SK-N-SH (cell line): ENCODE data around the gene TRMU. TPM values are rescaled to one million over a fixed set of nuclear protein-coding genes. Genes with fewer than 3 reads are reported as not detected.

Source experiments
- CTCF ChIA-PET: fragments of 300-600, 350-600 bp; formaldehyde crosslinking; extraction: SDS; loops from one replicate; lab custom pipeline; 2021; lab: Yijun Ruan, JAX
- POLR2A ChIA-PET: fragments of 350-600 bp; sonication (Branson Sonifier 250); formaldehyde crosslinking; extraction: SDS; loops from one replicate; lab custom pipeline; 2020; ENCODE audit warnings: antibody characterized with exemption, inconsistent platforms; lab: Yijun Ruan, JAX
- DNase-seq: peaks from one replicate; pipeline ENCODE4 v3.0.0; 2012
- H2AFZ ChIP-seq: fragments of 200-600 bp; sonication (generic); 2 replicates; pipeline ENCODE4 v1.8.1; 2016; ENCODE audit warnings: antibody characterized with exemption, mild to moderate bottlenecking, low read depth
- H3F3A ChIP-seq: fragments of 200-600 bp; sonication (generic); replicated peaks from 2 replicates; pipeline ENCODE3; 2016; ENCODE audit warnings: antibody characterized with exemption, mild to moderate bottlenecking; ENCODE audit not compliant: insufficient read depth
- H3K27ac ChIP-seq, 2 experiments: fragments of 200-500 bp in 1 of 2; fragments of 200-600 bp in 1 of 2; sonication (Bioruptor generic) in 1 of 2; sonication (generic), shearing (Covaris generic) in 1 of 2; 2 replicates each; pipeline versions ENCODE4 v1.5.1 to v1.6.1; 2014 to 2016; ENCODE audit warnings: low read depth in 2 of 2, inconsistent platforms in 1 of 2, low read length in 1 of 2, mild to moderate bottlenecking in 1 of 2, mixed read lengths in 1 of 2
- H3K27me3 ChIP-seq: fragments of 200-600 bp; sonication (generic), shearing (Covaris generic); 2 replicates; pipeline ENCODE4 v1.6.1; 2016; ENCODE audit warnings: mixed run types; ENCODE audit not compliant: insufficient read depth
- H3K36me3 ChIP-seq, 2 experiments: fragments of 200-500 bp in 1 of 2; fragments of 200-600 bp in 1 of 2; sonication (Bioruptor generic) in 1 of 2; sonication (generic) in 1 of 2; replicated peaks in 1 of 2; 2 replicates each; pipeline versions ENCODE3 to v1.5.1; 2014 to 2016; ENCODE audit warnings: low read length in 1 of 2, mild to moderate bottlenecking in 1 of 2; ENCODE audit not compliant: insufficient read depth in 2 of 2, control insufficient read depth in 1 of 2
- H3K4me1 ChIP-seq, 2 experiments: fragments of 200-500 bp in 1 of 2; fragments of 200-600 bp in 1 of 2; sonication (Bioruptor generic) in 1 of 2; sonication (generic), shearing (Covaris generic) in 1 of 2; 2 replicates each; pipeline versions ENCODE4 v1.5.1 to v1.6.1; 2014 to 2016; ENCODE audit warnings: low read depth in 1 of 2, low read length in 1 of 2, mixed run types in 1 of 2; ENCODE audit not compliant: insufficient read depth in 2 of 2, control insufficient read depth in 1 of 2
- H3K4me2 ChIP-seq: fragments of 200-600 bp; sonication (generic), shearing (Covaris generic); 2 replicates; pipeline ENCODE4 v1.6.1; 2017; ENCODE audit warnings: mixed run types
- H3K4me3 ChIP-seq, 2 experiments: fragments of 200-500 bp in 1 of 2; fragments of 200-600 bp in 1 of 2; sonication (Bioruptor generic) in 1 of 2; sonication (generic), shearing (Covaris generic) in 1 of 2; 2 replicates each; pipeline versions ENCODE4 v1.5.1 to v1.8.1; 2014 to 2016; ENCODE audit warnings: low read depth in 2 of 2, inconsistent platforms in 1 of 2, low read length in 1 of 2, mild to moderate bottlenecking in 1 of 2, mixed read lengths in 1 of 2, moderate library complexity in 1 of 2
- H3K79me2 ChIP-seq: fragments of 200-600 bp; sonication (generic); 2 replicates; pipeline ENCODE4 v1.8.1; 2017; ENCODE audit warnings: mild to moderate bottlenecking; ENCODE audit not compliant: insufficient read depth
- H3K9ac ChIP-seq: fragments of 200-600 bp; sonication (generic); 2 replicates; pipeline ENCODE4 v1.6.1; 2017; ENCODE audit warnings: mixed run types
- H3K9me2 ChIP-seq: fragments of 200-600 bp; sonication (generic); 2 replicates; pipeline ENCODE4 v1.6.1; 2017; ENCODE audit warnings: mixed run types
- H3K9me3 ChIP-seq: fragments of 200-600 bp; sonication (generic); 2 replicates; pipeline ENCODE4 v1.6.1; 2017; ENCODE audit warnings: mixed run types, mild to moderate bottlenecking, moderate library complexity
- H4K20me1 ChIP-seq: fragments of 200-600 bp; sonication (generic); 2 replicates; pipeline ENCODE4 v1.6.1; 2017; ENCODE audit warnings: mild to moderate bottlenecking, mixed run types; ENCODE audit not compliant: insufficient read depth
- CHD2 ChIP-seq: fragments of 150-350 bp; IDR thresholded peaks from 2 replicates; pipeline ENCODE4 v1.6.1; 2018; ENCODE audit warnings: low read length; ENCODE audit not compliant: partially characterized antibody
- ELF1 ChIP-seq: IDR thresholded peaks from 2 replicates; pipeline ENCODE4 v1.4.0; 2012
- FOSL2 ChIP-seq: IDR thresholded peaks from 2 replicates; pipeline ENCODE4 v1.4.0; 2012; ENCODE audit warnings: low read depth, mild to moderate bottlenecking, moderate library complexity, borderline replicate concordance
- FOXM1 ChIP-seq: IDR thresholded peaks from 2 replicates; pipeline ENCODE4 v1.4.0; 2012; ENCODE audit warnings: low read depth, mild to moderate bottlenecking
- GABPA ChIP-seq: IDR thresholded peaks from 2 replicates; pipeline ENCODE4 v1.4.0; 2012; ENCODE audit warnings: low read depth, mild to moderate bottlenecking
- IRF3 ChIP-seq: fragments of 150-350 bp; IDR thresholded peaks from 2 replicates; pipeline ENCODE4 v1.6.1; 2016; ENCODE audit warnings: mild to moderate bottlenecking, low read depth, low read length
- MEF2A ChIP-seq: IDR thresholded peaks from 2 replicates; pipeline ENCODE4 v1.4.0; 2012; ENCODE audit warnings: low read depth, borderline replicate concordance
- MXI1 ChIP-seq: IDR thresholded peaks from 2 replicates; pipeline ENCODE4 v1.6.1; 2012; ENCODE audit warnings: mild to moderate bottlenecking, low read depth, low read length, improper control_type of control experiment
- NRF1 ChIP-seq: IDR thresholded peaks from 2 replicates; pipeline ENCODE4 v1.6.1; 2012; ENCODE audit warnings: low read depth, mild to moderate bottlenecking, low read length
- POLR2AphosphoS5 ChIP-seq: IDR thresholded peaks from 2 replicates; pipeline ENCODE4 v1.6.1; 2012; ENCODE audit warnings: low read depth, low read length
- RAD21 ChIP-seq: IDR thresholded peaks from 2 replicates; pipeline ENCODE4 v1.6.1; 2012; ENCODE audit warnings: mild to moderate bottlenecking, low read length
- RCOR1 ChIP-seq: fragments of 150-350 bp; IDR thresholded peaks from 2 replicates; pipeline ENCODE4 v1.6.1; 2017; ENCODE audit warnings: antibody characterized with exemption, low read length
- RFX5 ChIP-seq: IDR thresholded peaks from 2 replicates; pipeline ENCODE4 v1.6.1; 2012; ENCODE audit warnings: mild to moderate bottlenecking, improper control_type of control experiment, low read length
- SIN3A ChIP-seq: IDR thresholded peaks from 2 replicates; pipeline ENCODE4 v1.6.1; 2012; ENCODE audit warnings: low read depth, mild to moderate bottlenecking, low read length, moderate library complexity, borderline replicate concordance
- SMC3 ChIP-seq: IDR thresholded peaks from 2 replicates; pipeline ENCODE4 v1.6.1; 2012; ENCODE audit warnings: low read depth, low read length, improper control_type of control experiment
- USF1 ChIP-seq: IDR thresholded peaks from 2 replicates; pipeline ENCODE4 v1.4.0; 2012; ENCODE audit warnings: low read depth, borderline replicate concordance
- USF2 ChIP-seq: fragments of 150-350 bp; IDR thresholded peaks from 2 replicates; pipeline ENCODE4 v1.6.1; 2017; ENCODE audit warnings: antibody characterized with exemption, low read length, low read depth, borderline replicate concordance
- WGBS: methylation state at CpG from one replicate; pipeline ENCODE4 v1.1.6; 2017; ENCODE audit warnings: low lambda C conversion rate; 5-methylcytosine and 5-hydroxymethylcytosine counted together
- polyA plus RNA-seq, 3 experiments: library from polyadenylated mRNA; depleted of rRNA; stranded (reverse); fragments of >200 nt; gene quantifications; 2 replicates each; pipeline ENCODE4 v1.2.3, GENCODE V29; 2012
- TF ChIP-seq, protein P1 (sequence below): IDR thresholded peaks from 2 replicates; pipeline ENCODE4 v1.4.0; 2012; ENCODE audit warnings: low read depth
- TF ChIP-seq, protein P2 (sequence below): IDR thresholded peaks from 2 replicates; pipeline ENCODE4; 2012
- TF ChIP-seq, protein P3 (sequence below): fragments of 200-600 bp; sonication (generic); IDR thresholded peaks from 2 replicates; pipeline ENCODE4 v1.6.1; 2017; ENCODE audit warnings: antibody characterized with exemption, mild to moderate bottlenecking, moderate library complexity

TRMU gene
- polyA plus RNA-seq, 1 of the 3 experiments (the other 2 are of a cell fraction) = 47.1 TPM

DNA sequence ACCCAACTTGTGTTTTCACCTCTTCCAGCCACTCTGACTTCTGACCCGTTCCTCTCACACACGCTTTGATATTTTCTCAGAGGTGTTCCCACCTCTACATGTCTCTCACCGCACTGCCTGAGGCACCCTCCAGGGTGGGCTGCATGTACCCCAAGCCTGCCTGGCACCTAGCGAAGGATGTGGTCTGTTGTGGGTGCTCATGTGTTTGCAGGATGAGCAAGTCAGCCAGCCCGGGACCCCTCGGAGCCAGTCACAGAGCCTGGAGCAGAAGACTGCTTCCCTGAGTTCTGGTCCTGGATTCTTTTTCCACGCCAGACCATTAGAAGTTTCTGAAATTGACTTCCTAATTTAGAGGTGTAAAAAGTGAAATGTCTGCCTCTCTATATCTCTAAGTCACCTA lies 35.0 kb upstream of the TRMU start:
- DNase-seq = no peak
- no peak overlapping the region for H2AFZ ChIP-seq
- no peak overlapping the region for H3K4me2 ChIP-seq
- peaks cover 10% of the 10 kb centered on the region; the same call in 1 of the 2 replicates for H4K20me1 ChIP-seq
- H3F3A ChIP-seq = peaks cover 17% of the 10 kb centered on the region
- 92% methylated on average over 7 of the region's 7 CpGs for WGBS
- TF ChIP-seq, protein P1, sequence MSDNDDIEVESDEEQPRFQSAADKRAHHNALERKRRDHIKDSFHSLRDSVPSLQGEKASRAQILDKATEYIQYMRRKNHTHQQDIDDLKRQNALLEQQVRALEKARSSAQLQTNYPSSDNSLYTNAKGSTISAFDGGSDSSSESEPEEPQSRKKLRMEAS = no peak
- TF ChIP-seq USF1 (no peak), FOXM1 (no peak), RAD21 (no peak), GABPA (no peak), CHD2 (no peak), IRF3 (no peak), NRF1 (no peak), MEF2A (no peak), SIN3A (no peak), RCOR1 (no peak), FOSL2 (no peak), ELF1 (no peak), POLR2AphosphoS5 (no peak), USF2 (no peak), SMC3 (no peak), RFX5 (no peak), MXI1 (no peak)
- TF ChIP-seq, protein P2, sequence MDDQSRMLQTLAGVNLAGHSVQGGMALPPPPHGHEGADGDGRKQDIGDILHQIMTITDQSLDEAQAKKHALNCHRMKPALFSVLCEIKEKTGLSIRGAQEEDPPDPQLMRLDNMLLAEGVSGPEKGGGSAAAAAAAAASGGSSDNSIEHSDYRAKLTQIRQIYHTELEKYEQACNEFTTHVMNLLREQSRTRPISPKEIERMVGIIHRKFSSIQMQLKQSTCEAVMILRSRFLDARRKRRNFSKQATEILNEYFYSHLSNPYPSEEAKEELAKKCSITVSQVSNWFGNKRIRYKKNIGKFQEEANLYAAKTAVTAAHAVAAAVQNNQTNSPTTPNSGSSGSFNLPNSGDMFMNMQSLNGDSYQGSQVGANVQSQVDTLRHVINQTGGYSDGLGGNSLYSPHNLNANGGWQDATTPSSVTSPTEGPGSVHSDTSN = no peak
- TF ChIP-seq, protein P3, sequence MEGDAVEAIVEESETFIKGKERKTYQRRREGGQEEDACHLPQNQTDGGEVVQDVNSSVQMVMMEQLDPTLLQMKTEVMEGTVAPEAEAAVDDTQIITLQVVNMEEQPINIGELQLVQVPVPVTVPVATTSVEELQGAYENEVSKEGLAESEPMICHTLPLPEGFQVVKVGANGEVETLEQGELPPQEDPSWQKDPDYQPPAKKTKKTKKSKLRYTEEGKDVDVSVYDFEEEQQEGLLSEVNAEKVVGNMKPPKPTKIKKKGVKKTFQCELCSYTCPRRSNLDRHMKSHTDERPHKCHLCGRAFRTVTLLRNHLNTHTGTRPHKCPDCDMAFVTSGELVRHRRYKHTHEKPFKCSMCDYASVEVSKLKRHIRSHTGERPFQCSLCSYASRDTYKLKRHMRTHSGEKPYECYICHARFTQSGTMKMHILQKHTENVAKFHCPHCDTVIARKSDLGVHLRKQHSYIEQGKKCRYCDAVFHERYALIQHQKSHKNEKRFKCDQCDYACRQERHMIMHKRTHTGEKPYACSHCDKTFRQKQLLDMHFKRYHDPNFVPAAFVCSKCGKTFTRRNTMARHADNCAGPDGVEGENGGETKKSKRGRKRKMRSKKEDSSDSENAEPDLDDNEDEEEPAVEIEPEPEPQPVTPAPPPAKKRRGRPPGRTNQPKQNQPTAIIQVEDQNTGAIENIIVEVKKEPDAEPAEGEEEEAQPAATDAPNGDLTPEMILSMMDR = no peak
- POLR2A ChIA-PET = no interaction called here
- peaks cover 0 to 8% of the 10 kb centered on the region in 2 experiments for H3K36me3 ChIP-seq
- CTCF ChIA-PET = interaction anchor here (1.2 to 1.3 kb wide), 2 partner anchors 54 to 178 kb away, joined by 3 read pairs; no protein-coding TSS in a partner anchor
- no peaks in the 10 kb centered on the region for H3K9me3 ChIP-seq
- H3K4me1 ChIP-seq = peaks cover 14 to 19% of the 10 kb centered on the region in 2 experiments; a peak in 3 of 4 replicates
- H3K9me2 ChIP-seq = no peaks in the 10 kb centered on the region
- H3K27me3 ChIP-seq = no peaks in the 10 kb centered on the region
- no peak overlapping the region for H3K27ac ChIP-seq
- peaks cover 86% of the 10 kb centered on the region for H3K79me2 ChIP-seq
- H3K9ac ChIP-seq = no peak overlapping the region
- H3K4me3 ChIP-seq = no peak overlapping the region
